Astrocyte (in vitro differentiated cells and primary cell): ENCODE measurements around the gene TCF7L2. TPM values are rescaled to one million over a fixed set of nuclear protein-coding genes. Genes with fewer than 3 reads are reported as not detected.

Source experiments
- DNase-seq: peaks from one replicate; pipeline ENCODE4 v3.0.0-alpha.2; 2010; ENCODE audit warnings: low read depth
- FAIRE-seq: peaks from 2 replicates; lab custom pipeline; 2011; peaks lifted over from hg19 to GRCh38; lab: Jason Lieb, UNC
- H2AFZ ChIP-seq: 2 replicates; pipeline ENCODE4 v1.6.0; 2012; ENCODE audit warnings: low read depth, low read length, inconsistent platforms
- H3K27ac ChIP-seq: 2 replicates; pipeline ENCODE4 v1.5.1; 2011; ENCODE audit warnings: low read depth, low read length, inconsistent platforms
- H3K27me3 ChIP-seq: 2 replicates; pipeline ENCODE4 v1.6.0; 2011; ENCODE audit warnings: low read length, inconsistent platforms; ENCODE audit not compliant: insufficient read depth
- H3K36me3 ChIP-seq: 2 replicates; pipeline ENCODE4 v1.5.1; 2011; ENCODE audit warnings: low read length, inconsistent platforms; ENCODE audit not compliant: insufficient read depth
- H3K4me1 ChIP-seq: 2 replicates; pipeline ENCODE4 v1.5.1; 2011; ENCODE audit warnings: low read length, inconsistent platforms; ENCODE audit not compliant: insufficient read depth
- H3K4me2 ChIP-seq: 2 replicates; pipeline ENCODE4 v1.6.0; 2012; ENCODE audit warnings: low read length, inconsistent platforms
- H3K4me3 ChIP-seq: 2 replicates; pipeline ENCODE4 v1.5.1; 2011; ENCODE audit warnings: low read depth, mild to moderate bottlenecking, low read length, inconsistent platforms; ENCODE audit not compliant: insufficient read depth
- H3K79me2 ChIP-seq: 2 replicates; pipeline ENCODE4 v1.6.0; 2012; ENCODE audit warnings: mild to moderate bottlenecking, low read length, inconsistent platforms; ENCODE audit not compliant: insufficient read depth
- H3K9ac ChIP-seq: 2 replicates; pipeline ENCODE4 v1.6.0; 2012; ENCODE audit warnings: mild to moderate bottlenecking, low read length, inconsistent platforms
- H3K9me3 ChIP-seq: 2 replicates; pipeline ENCODE4 v1.5.1; 2012; ENCODE audit warnings: low read depth, mild to moderate bottlenecking, low read length, inconsistent platforms; ENCODE audit not compliant: insufficient read depth
- H4K20me1 ChIP-seq: 2 replicates; pipeline ENCODE4 v1.6.0; 2012; ENCODE audit warnings: low read length, inconsistent platforms; ENCODE audit not compliant: insufficient read depth
- H3K27ac Mint-ChIP-seq: one replicate; pipeline ENCODE4 v1.8.0; 2021; ENCODE audit warnings: mild to moderate bottlenecking, mixed read lengths; ENCODE audit not compliant: unreplicated experiment
- H3K27me3 Mint-ChIP-seq: one replicate; pipeline ENCODE4 v1.8.0; 2021; ENCODE audit warnings: low read depth, mixed read lengths; ENCODE audit not compliant: unreplicated experiment
- H3K36me3 Mint-ChIP-seq: one replicate; pipeline ENCODE4 v1.8.0; 2021; ENCODE audit warnings: low read depth, mixed read lengths; ENCODE audit not compliant: unreplicated experiment
- H3K4me1 Mint-ChIP-seq: one replicate; pipeline ENCODE4 v1.8.0; 2021; ENCODE audit warnings: low read depth, mixed read lengths; ENCODE audit not compliant: unreplicated experiment
- H3K4me3 Mint-ChIP-seq: one replicate; pipeline ENCODE4 v1.8.0; 2021; ENCODE audit warnings: mild to moderate bottlenecking, moderate library complexity, mixed read lengths; ENCODE audit not compliant: unreplicated experiment
- H3K9me3 Mint-ChIP-seq: one replicate; pipeline ENCODE4 v1.8.0; 2021; ENCODE audit warnings: mild to moderate bottlenecking, mixed read lengths; ENCODE audit not compliant: unreplicated experiment
- CTCF ChIP-seq: IDR thresholded peaks from 2 replicates; pipeline ENCODE4 v1.5.1; 2011; ENCODE audit warnings: low read depth, mild to moderate bottlenecking, inconsistent platforms, low read length, moderate library complexity; ENCODE audit not compliant: insufficient read depth
- EZH2 ChIP-seq: IDR thresholded peaks from 2 replicates; pipeline ENCODE4 v1.6.1; 2012; ENCODE audit warnings: mild to moderate bottlenecking, low read length, inconsistent platforms; ENCODE audit not compliant: insufficient read depth
- total RNA-seq: library from RNA; stranded (reverse); gene quantifications from 2 replicates; pipeline ENCODE4 v1.2.1, GENCODE V29; 2021

The TCF7L2 gene
- total RNA-seq, 1 donor from 2014 or later: 52.4 TPM

DNA sequence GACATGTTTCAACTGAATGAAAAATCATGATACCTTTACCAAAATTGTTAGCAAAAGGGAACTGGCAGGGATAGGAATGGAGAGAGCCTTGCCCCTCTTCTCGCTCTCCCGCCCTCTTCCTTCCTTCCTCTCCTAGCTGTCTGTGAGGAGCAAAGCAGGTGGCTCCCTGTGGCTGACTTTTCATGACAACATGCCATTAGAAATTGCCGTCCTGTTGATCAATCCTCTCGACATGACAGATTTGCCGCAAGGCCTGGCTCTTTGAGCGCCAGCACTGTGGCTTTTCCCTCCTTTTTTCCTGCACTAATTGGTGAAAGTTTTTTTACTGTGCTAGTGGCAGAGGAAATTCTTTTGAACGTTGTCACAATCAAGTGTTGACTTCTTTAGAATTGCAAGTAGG lies 171.1 kb downstream of the TCF7L2 start:
- H3K4me3 Mint-ChIP-seq: no peak overlapping the region
- peaks cover 27% of the 10 kb centered on the region for H4K20me1 ChIP-seq

GRCh38 chr10:113122947-113123346 lies 172.9 kb downstream of the TCF7L2 start:
- Histone ChIP-seq H3K9me3 (no peaks in the 10 kb centered on the region), H3K36me3 (no peaks in the 10 kb centered on the region), H3K4me1 (peaks cover 6% of the 10 kb centered on the region), H3K9ac (no peak overlapping the region), H3K79me2 (peaks cover 30% of the 10 kb centered on the region), H3K27ac (no peak overlapping the region), H3K4me2 (no peak overlapping the region), H2AFZ (no peak overlapping the region), H3K4me3 (no peak overlapping the region), H3K27me3 (no peaks in the 10 kb centered on the region), H4K20me1 (peaks cover 39% of the 10 kb centered on the region)
- FAIRE-seq (no peak), DNase-seq (no peak)
- peaks cover 47% of the 10 kb centered on the region for H3K4me1 Mint-ChIP-seq
- H3K27me3 Mint-ChIP-seq: no peaks in the 10 kb centered on the region
- H3K27ac Mint-ChIP-seq: no peak overlapping the region
- TF ChIP-seq CTCF (no peak), EZH2 (no peak)
- H3K36me3 Mint-ChIP-seq: no peaks in the 10 kb centered on the region
- H3K4me3 Mint-ChIP-seq: no peak overlapping the region
- no peaks in the 10 kb centered on the region for H3K9me3 Mint-ChIP-seq

More for the DNA sequence above, 171.1 kb downstream of the TCF7L2 start:
- Histone ChIP-seq H3K4me2 (no peak overlapping the region), H3K9ac (no peak overlapping the region), H3K79me2 (peaks cover 31% of the 10 kb centered on the region), H3K4me3 (no peak overlapping the region), H3K9me3 (no peaks in the 10 kb centered on the region), H3K27ac (no peak overlapping the region), H3K27me3 (no peaks in the 10 kb centered on the region), H3K36me3 (no peaks in the 10 kb centered on the region), H3K4me1 (peaks cover 4% of the 10 kb centered on the region), H2AFZ (no peak overlapping the region)
- H3K9me3 Mint-ChIP-seq: no peaks in the 10 kb centered on the region
- no peak for DNase-seq
- H3K4me1 Mint-ChIP-seq: peaks cover 34% of the 10 kb centered on the region
- FAIRE-seq: no peak
- H3K27ac Mint-ChIP-seq: no peak overlapping the region
- no peak for TF ChIP-seq EZH2
- no peak for TF ChIP-seq CTCF
- H3K27me3 Mint-ChIP-seq: no peaks in the 10 kb centered on the region
- no peaks in the 10 kb centered on the region for H3K36me3 Mint-ChIP-seq

DNA sequence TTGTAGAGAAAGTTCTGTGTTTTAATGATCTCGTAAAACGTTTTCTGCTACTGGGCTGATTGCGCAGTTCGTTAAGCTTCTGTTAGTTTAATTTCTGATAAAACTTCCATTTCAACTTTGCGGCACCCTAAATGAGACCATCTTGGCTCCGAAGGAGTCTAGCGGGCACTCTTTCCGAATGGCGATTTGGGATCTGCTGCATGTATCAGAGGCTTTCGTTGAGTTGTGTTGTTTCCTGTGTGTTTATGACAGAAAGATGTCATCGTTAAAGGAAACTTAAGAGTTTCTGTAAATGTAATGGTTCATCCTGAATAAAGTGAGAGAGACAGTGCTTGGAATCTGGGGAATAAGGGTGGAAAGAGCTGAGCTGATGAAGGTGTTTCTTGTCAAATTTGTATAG lies 174.7 kb downstream of the TCF7L2 start:
- H3K4me3 Mint-ChIP-seq: no peak overlapping the region
- no peaks in the 10 kb centered on the region for H3K36me3 ChIP-seq
- FAIRE-seq: no peak
- peaks cover 24% of the 10 kb centered on the region for H3K79me2 ChIP-seq
- H3K27me3 Mint-ChIP-seq: no peaks in the 10 kb centered on the region
- H3K4me1 ChIP-seq: peaks cover 6% of the 10 kb centered on the region
- no peak overlapping the region for H3K4me3 ChIP-seq
- peaks cover 50% of the 10 kb centered on the region for H4K20me1 ChIP-seq
- no peaks in the 10 kb centered on the region for H3K9me3 Mint-ChIP-seq
- H3K27me3 ChIP-seq: no peaks in the 10 kb centered on the region
- H3K36me3 Mint-ChIP-seq: no peaks in the 10 kb centered on the region
- H2AFZ ChIP-seq: no peak overlapping the region
- no peak for TF ChIP-seq EZH2
- no peak for TF ChIP-seq CTCF
- DNase-seq: no peak
- peaks cover 61% of the 10 kb centered on the region for H3K4me1 Mint-ChIP-seq
- no peak overlapping the region for H3K27ac ChIP-seq
- no peaks in the 10 kb centered on the region for H3K9me3 ChIP-seq
- no peak overlapping the region for H3K9ac ChIP-seq
- H3K27ac Mint-ChIP-seq: no peak overlapping the region
- H3K4me2 ChIP-seq: no peak overlapping the region
